ENCODE results near the gene RASGEF1B. TPM values are rescaled to one million over a fixed set of nuclear protein-coding genes. Genes with fewer than 3 reads are reported as not detected.

Gene RASGEF1B
- polyA plus RNA-seq, 1 experiment: not detected

GRCh38 chr4:81429031-81429430 lies 42.7 kb downstream of the RASGEF1B start:
- POLR2A ChIA-PET: no interaction called here
- DNase-seq (ENCODE audit: low read depth): no peak
- no peaks in the 10 kb centered on the region; the same call in 1 of the 2 replicates for H3K27me3 ChIP-seq (ENCODE audit: control insufficient read depth, insufficient read depth, low read length)
- no peak overlapping the region for H3K4me3 ChIP-seq (ENCODE audit: low read depth, low read length)
- CTCF ChIA-PET: interaction anchor here (0.6 kb wide), 1 partner anchor 48 kb away, joined by 3 read pairs; no protein-coding TSS in a partner anchor
- TF ChIP-seq, protein P1, sequence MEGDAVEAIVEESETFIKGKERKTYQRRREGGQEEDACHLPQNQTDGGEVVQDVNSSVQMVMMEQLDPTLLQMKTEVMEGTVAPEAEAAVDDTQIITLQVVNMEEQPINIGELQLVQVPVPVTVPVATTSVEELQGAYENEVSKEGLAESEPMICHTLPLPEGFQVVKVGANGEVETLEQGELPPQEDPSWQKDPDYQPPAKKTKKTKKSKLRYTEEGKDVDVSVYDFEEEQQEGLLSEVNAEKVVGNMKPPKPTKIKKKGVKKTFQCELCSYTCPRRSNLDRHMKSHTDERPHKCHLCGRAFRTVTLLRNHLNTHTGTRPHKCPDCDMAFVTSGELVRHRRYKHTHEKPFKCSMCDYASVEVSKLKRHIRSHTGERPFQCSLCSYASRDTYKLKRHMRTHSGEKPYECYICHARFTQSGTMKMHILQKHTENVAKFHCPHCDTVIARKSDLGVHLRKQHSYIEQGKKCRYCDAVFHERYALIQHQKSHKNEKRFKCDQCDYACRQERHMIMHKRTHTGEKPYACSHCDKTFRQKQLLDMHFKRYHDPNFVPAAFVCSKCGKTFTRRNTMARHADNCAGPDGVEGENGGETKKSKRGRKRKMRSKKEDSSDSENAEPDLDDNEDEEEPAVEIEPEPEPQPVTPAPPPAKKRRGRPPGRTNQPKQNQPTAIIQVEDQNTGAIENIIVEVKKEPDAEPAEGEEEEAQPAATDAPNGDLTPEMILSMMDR (IDR thresholded peaks at IDR 0.05; ENCODE audit: insufficient read depth, low read depth, low read length): no peak
- no peaks in the 10 kb centered on the region for H3K36me3 ChIP-seq (ENCODE audit: control insufficient read depth, insufficient read depth, low read length)

- CTCF ChIA-PET: no interaction called here
- POLR2A ChIA-PET: no interaction called here
- DNase-seq (ENCODE audit: low read depth): no peak
- Histone ChIP-seq H3K4me3 (ENCODE audit: low read depth, low read length) (no peak overlapping the region), H3K36me3 (ENCODE audit: control insufficient read depth, insufficient read depth, low read length) (no peaks in the 10 kb centered on the region), H3K27me3 (ENCODE audit: control insufficient read depth, insufficient read depth, low read length) (no peaks in the 10 kb centered on the region; the same call in 1 of the 2 replicates)
- TF ChIP-seq, protein P1 (IDR thresholded peaks at IDR 0.05; ENCODE audit: insufficient read depth, low read depth, low read length): no peak
These were observed 43.7 kb downstream of the RASGEF1B start for GRCh38 chr4:81428002-81428401.

DNA sequence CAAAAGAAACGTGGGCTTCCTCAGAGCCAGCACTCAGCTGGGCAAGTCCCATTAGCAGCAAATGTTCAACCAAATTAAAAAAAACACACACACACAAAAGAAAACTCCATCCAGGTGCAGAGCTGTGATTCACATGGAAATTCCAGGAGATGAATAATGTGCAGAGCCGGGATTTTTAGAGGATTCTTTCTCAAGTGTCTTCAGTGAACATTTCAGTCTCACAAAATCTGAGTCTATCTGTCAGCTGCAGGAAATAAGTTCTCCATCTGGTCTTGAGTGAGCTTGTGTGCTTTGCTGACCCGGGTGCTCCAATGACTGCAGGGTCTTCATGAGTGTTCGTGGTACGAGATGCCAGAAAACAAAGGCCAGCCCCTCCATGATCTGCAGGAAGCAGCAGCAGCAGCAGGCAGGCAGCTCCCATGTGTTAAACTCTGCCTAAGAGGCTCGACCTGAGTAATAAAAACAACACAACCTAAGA lies 44.3 kb downstream of the RASGEF1B start:
- no peak for DNase-seq (ENCODE audit: low read depth)
- TF ChIP-seq, protein P1 (IDR thresholded peaks at IDR 0.05; ENCODE audit: insufficient read depth, low read depth, low read length): no peak
- ChIA-PET POLR2A (no interaction called here), CTCF (interaction anchor here (1.4 to 1.6 kb wide), 2 partner anchors 21 to 26 kb away, joined by 3 to 6 read pairs; no protein-coding TSS in a partner anchor)
- H3K36me3 ChIP-seq (ENCODE audit: control insufficient read depth, insufficient read depth, low read length): no peaks in the 10 kb centered on the region
- H3K4me3 ChIP-seq (ENCODE audit: low read depth, low read length): no peak overlapping the region
- H3K27me3 ChIP-seq (ENCODE audit: control insufficient read depth, insufficient read depth, low read length): no peaks in the 10 kb centered on the region; the same call in 1 of the 2 replicates

GRCh38 chr4:81426770-81427289 lies 44.9 kb downstream of the RASGEF1B start:
- ChIA-PET CTCF (interaction anchor here (1.4 to 1.6 kb wide), 2 partner anchors 20 to 26 kb away, joined by 3 to 6 read pairs; no protein-coding TSS in a partner anchor), POLR2A (no interaction called here)
- Histone ChIP-seq H3K27me3 (ENCODE audit: control insufficient read depth, insufficient read depth, low read length) (no peaks in the 10 kb centered on the region; the same call in 1 of the 2 replicates), H3K36me3 (ENCODE audit: control insufficient read depth, insufficient read depth, low read length) (no peaks in the 10 kb centered on the region), H3K4me3 (ENCODE audit: low read depth, low read length) (no peak overlapping the region)
- DNase-seq (ENCODE audit: low read depth): no peak
- TF ChIP-seq, protein P1 (IDR thresholded peaks at IDR 0.05; ENCODE audit: insufficient read depth, low read depth, low read length): no peak

DNA sequence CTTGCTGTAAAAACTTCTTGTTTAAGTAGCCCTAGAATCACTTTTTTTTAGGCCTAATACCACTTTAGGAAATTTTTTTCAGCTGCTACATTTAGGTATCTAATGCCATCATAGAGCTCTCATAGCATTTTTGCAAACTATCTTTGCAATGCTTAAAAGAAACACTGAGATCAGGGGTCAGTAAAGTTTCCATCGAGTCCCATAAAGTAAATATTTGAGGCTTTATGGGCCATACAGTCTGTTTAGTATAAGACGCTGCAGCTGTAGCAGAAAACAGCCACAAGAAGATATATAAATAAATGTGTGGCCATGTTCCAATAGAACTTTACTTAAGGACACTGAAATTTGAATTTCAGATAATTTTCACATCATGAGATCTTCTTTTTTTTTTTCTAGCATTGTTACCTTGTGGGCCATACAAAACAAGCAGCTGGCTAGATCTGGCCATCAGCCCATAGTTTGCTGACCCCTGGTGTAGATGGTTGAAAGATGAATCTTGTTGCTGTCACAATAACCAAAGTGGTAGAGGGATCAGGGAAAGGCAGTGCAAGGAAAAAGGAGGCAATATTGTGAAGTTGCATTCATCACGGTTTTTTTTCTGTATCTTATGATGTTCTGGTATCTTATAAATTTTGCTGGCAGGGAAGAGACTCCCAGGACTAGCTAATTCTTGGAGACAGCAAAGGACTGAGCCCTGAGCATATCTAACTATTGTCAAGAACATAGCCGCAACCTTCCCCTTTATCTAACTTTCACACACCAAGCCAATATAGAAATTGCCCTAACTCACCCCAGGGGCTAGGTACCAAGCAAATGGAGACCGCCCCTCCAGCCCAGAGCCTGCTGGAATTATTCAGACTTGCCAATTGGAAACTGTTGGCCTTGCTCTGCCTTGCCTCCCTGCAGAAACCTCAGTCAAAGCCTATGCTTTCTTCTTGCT lies 46.6 kb downstream of the RASGEF1B start:
- DNase-seq (ENCODE audit: low read depth): no peak
- TF ChIP-seq, protein P1 (IDR thresholded peaks at IDR 0.05; ENCODE audit: insufficient read depth, low read depth, low read length): no peak
- ChIA-PET POLR2A (no interaction called here), CTCF (interaction anchor here (0.7 kb wide), 1 partner anchor 42 kb away, joined by 3 read pairs; no protein-coding TSS in a partner anchor)
- H3K4me3 ChIP-seq (ENCODE audit: low read depth, low read length): no peak overlapping the region
- H3K36me3 ChIP-seq (ENCODE audit: control insufficient read depth, insufficient read depth, low read length): no peaks in the 10 kb centered on the region
- H3K27me3 ChIP-seq (ENCODE audit: control insufficient read depth, insufficient read depth, low read length): no peaks in the 10 kb centered on the region; the same call in 1 of the 2 replicates

All from BJ (cell line).